ENCODE data around the gene ZFP36L1. TPM values are rescaled to one million over a fixed set of nuclear protein-coding genes. Genes with fewer than 3 reads are reported as not detected.
A peak's percentile ranks its signal among the peaks of the same experiment; 100 is the strongest.

The ZFP36L1 gene
- total and polyA plus RNA-seq, 7 experiments from 2014 or later: 82.0 to 231 (median 160) TPM

GRCh38 chr14:68819260-68819691 is 26.4 kb upstream of the ZFP36L1 start:
- Histone ChIP-seq H3K27me3 (ENCODE audit: control insufficient read depth in 2 of 2, insufficient read depth in 2 of 2, low read length in 2 of 2) (no peaks in the 10 kb centered on the region), H3K27ac (ENCODE audit: low read depth, low read length) (peak overlapping the region; percentile 67), H3K4me3 (ENCODE audit: low read length) (no peak overlapping the region), H3K9me3 (ENCODE audit: control insufficient read depth in 2 of 3, low read length in 3 of 3) (no peaks in the 10 kb centered on the region), H3K36me3 (ENCODE audit: control insufficient read depth in 2 of 3, insufficient read depth in 3 of 3, low read length in 3 of 3) (no peaks in the 10 kb centered on the region), H3K4me1 (ENCODE audit: control insufficient read depth in 2 of 2, insufficient read depth in 2 of 2, low read length in 2 of 2) (peaks cover 39 to 47% of the 10 kb centered on the region in 2 donors)
- peak in 3 of 9 donors; percentile 23 to 69 (median 53) for DNase-seq
- H3K27me3 Mint-ChIP-seq: no peaks in the 10 kb centered on the region
- peaks cover 27 to 74% (median 66%) of the 10 kb centered on the region in 7 donors for H3K4me1 Mint-ChIP-seq
- intact Hi-C loops (cut with micrococcal nuclease): loop anchor here (5.0 to 10.0 kb wide), 5 partner anchors 37 to 1124 kb away; partner anchors contain the start of genes RAD51B (in 2 of the 2), ZFYVE26 (in 2 of the 2) and RDH11 (in 1 of the 2)
- POLR2A ChIA-PET: interaction anchor here (0.6 to 23.4 kb wide), 10 partner anchors 12 to 938 kb away, joined by 3 to 1273 read pairs (median 3); partner anchors contain the start of gene ZFP36L1
- H3K27ac Mint-ChIP-seq: peak overlapping the region; percentile 66 to 93 (median 86)
- H3K4me3 Mint-ChIP-seq: peak overlapping the region in 7 of 10 donors; percentile 18 to 72 (median 63)
- peaks cover 0 to 3% (median 0%) of the 10 kb centered on the region in 5 donors for H3K36me3 Mint-ChIP-seq
- ATAC-seq: no peak
- CTCF ChIA-PET: interaction anchor here (0.6 to 10.6 kb wide), 10 partner anchors 10 to 1126 kb away, joined by 3 to 219 read pairs (median 5); partner anchors contain the start of gene ZFP36L1
- no peaks in the 10 kb centered on the region for H3K9me3 Mint-ChIP-seq

- Mint-ChIP-seq H3K4me3 (peak overlapping the region in 8 of 10 donors; percentile 25 to 91 (median 81)), H3K4me1 (peaks cover 40 to 85% (median 70%) of the 10 kb centered on the region in 7 donors), H3K27ac (peak overlapping the region; percentile 90 to 100 (median 93)), H3K27me3 (no peaks in the 10 kb centered on the region), H3K36me3 (peaks cover 0 to 3% (median 0%) of the 10 kb centered on the region in 5 donors), H3K9me3 (no peaks in the 10 kb centered on the region)
- intact Hi-C loops (cut with micrococcal nuclease): loop anchor here (2.0 to 10.0 kb wide), 8 partner anchors 35 to 1199 kb away; partner anchors contain the start of genes RAD51B (in 2 of the 2), ZFYVE26 (in 2 of the 2), ARG2 (in 1 of the 2) and RDH11 (in 1 of the 2)
- no peaks in the 10 kb centered on the region for H3K27me3 ChIP-seq (ENCODE audit: control insufficient read depth in 2 of 2, insufficient read depth in 2 of 2, low read length in 2 of 2)
- H3K4me1 ChIP-seq (ENCODE audit: control insufficient read depth in 2 of 2, insufficient read depth in 2 of 2, low read length in 2 of 2): peaks cover 55 to 64% of the 10 kb centered on the region in 2 donors
- no peak for ATAC-seq
- H3K9me3 ChIP-seq (ENCODE audit: control insufficient read depth in 2 of 3, low read length in 3 of 3): no peaks in the 10 kb centered on the region
- no peak overlapping the region for H3K4me3 ChIP-seq (ENCODE audit: low read length)
- POLR2A ChIA-PET: interaction anchor here (1.2 to 23.4 kb wide), 14 partner anchors 26 to 980 kb away, joined by 3 to 1273 read pairs (median 7); partner anchors contain the start of gene ZFP36L1
- no peaks in the 10 kb centered on the region for H3K36me3 ChIP-seq (ENCODE audit: control insufficient read depth in 2 of 3, insufficient read depth in 3 of 3, low read length in 3 of 3)
- CTCF ChIA-PET: interaction anchor here (0.8 to 10.6 kb wide), 11 partner anchors 22 to 979 kb away, joined by 3 to 219 read pairs (median 7); partner anchors contain the start of gene ZFP36L1
- H3K27ac ChIP-seq (ENCODE audit: low read depth, low read length): no peak overlapping the region
- DNase-seq: no peak
Measured at GRCh38 chr14:68817506-68818212, 24.8 kb upstream of the ZFP36L1 start.

DNA sequence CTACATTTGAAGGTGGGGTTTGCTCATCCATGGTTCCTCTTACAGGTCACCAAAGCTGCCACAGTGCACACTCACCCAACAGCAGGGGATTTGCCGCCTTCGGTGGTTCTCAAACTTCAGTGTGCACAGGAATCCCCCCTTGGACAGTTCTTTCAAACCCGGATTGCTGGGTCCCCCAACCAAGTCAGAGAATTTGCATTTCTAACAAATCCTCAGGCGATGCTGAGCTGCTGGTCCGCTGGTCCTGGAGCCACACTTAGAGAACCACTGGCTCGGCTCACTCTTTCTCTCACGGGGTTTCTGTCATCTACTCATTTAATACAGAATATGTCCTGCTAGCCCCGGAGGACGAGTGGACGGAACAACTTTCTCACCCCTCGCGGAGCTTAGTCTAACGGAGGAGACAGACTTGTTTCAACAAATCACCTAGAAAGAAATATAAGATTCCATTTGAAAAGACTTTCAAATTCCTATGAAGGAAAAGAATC is 24.1 kb upstream of the ZFP36L1 start:
- Histone ChIP-seq H3K4me1 (ENCODE audit: control insufficient read depth in 2 of 2, insufficient read depth in 2 of 2, low read length in 2 of 2) (peaks cover 61 to 64% of the 10 kb centered on the region in 2 donors), H3K4me3 (ENCODE audit: low read length) (peak overlapping the region; percentile 63), H3K27ac (ENCODE audit: low read depth, low read length) (peak overlapping the region; percentile 95), H3K36me3 (ENCODE audit: control insufficient read depth in 2 of 3, insufficient read depth in 3 of 3, low read length in 3 of 3) (no peaks in the 10 kb centered on the region), H3K27me3 (ENCODE audit: control insufficient read depth in 2 of 2, insufficient read depth in 2 of 2, low read length in 2 of 2) (no peaks in the 10 kb centered on the region), H3K9me3 (ENCODE audit: control insufficient read depth in 2 of 3, low read length in 3 of 3) (no peaks in the 10 kb centered on the region)
- Mint-ChIP-seq H3K27ac (peak overlapping the region; percentile 90 to 100 (median 93)), H3K9me3 (no peaks in the 10 kb centered on the region), H3K4me1 (peaks cover 44 to 89% (median 69%) of the 10 kb centered on the region in 7 donors), H3K27me3 (no peaks in the 10 kb centered on the region), H3K4me3 (peak overlapping the region; percentile 65 to 91 (median 82)), H3K36me3 (peaks cover 0 to 3% (median 0%) of the 10 kb centered on the region in 5 donors)
- ChIA-PET POLR2A (interaction anchor here (0.6 to 23.4 kb wide), 21 partner anchors 12 to 979 kb away, joined by 3 to 1273 read pairs (median 7); partner anchors contain the start of gene ZFP36L1), CTCF (interaction anchor here (0.5 to 10.6 kb wide), 18 partner anchors 10 to 981 kb away, joined by 3 to 219 read pairs (median 6); partner anchors contain the start of gene ZFP36L1)
- intact Hi-C loops (cut with micrococcal nuclease): loop anchor here (1.0 to 10.0 kb wide), 17 partner anchors 21 to 1198 kb away; partner anchors contain the start of genes RAD51B (in 2 of the 2), ZFYVE26 (in 2 of the 2), ARG2 (in 1 of the 2) and RDH11 (in 1 of the 2)
- ATAC-seq (no peak), DNase-seq (no peak)

- no peaks in the 10 kb centered on the region for H3K27me3 Mint-ChIP-seq
Measured at GRCh38 chr14:68816183-68816942, 23.5 kb upstream of the ZFP36L1 start.

DNA sequence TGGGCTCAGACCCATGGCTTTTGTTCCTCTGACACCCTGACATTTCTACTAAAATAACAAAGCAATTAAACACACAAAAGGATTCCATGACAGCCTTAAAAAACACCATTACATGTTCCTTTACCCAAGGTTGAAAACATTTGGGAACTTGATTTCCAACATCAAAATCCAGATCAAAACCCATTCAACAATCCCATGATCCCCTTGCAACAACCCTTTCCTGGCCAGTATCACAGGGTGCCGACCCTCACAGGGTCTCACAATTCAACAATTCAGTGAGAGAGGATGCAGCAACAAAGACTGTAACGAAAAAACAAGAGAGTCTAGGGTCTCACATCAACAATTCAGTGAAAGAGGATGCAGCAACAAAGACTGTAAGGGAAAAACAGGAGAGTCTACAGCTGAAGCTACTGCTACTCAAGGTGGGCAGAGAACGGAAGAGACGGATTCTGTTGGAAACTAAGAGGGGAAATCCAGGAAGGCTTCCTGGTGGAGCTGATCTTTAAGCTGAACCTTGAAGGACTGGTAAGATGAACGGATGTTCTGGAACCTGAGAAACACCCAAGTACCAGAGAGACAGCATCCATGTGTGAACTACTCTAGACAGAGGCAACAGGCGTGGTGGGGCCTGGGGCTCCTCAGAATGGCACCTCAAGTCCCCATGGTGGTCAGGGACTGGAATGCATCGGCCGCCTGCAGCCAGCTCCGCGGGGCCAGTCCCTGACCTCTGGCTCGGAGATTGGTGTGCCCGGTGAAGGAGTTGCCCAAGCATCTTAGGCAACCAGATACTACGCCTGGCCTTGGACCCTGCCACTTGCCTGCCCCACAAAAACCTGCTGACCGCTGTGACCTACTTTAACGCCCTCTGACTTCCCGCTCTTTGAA is 22.7 kb upstream of the ZFP36L1 start:
- H3K9me3 Mint-ChIP-seq: no peaks in the 10 kb centered on the region
- no peaks in the 10 kb centered on the region for H3K27me3 Mint-ChIP-seq
- intact Hi-C loops (cut with micrococcal nuclease): loop anchor here (1.0 to 10.0 kb wide), 17 partner anchors 19 to 1197 kb away; partner anchors contain the start of genes RAD51B (in 2 of the 2), ZFYVE26 (in 2 of the 2), ARG2 (in 1 of the 2) and RDH11 (in 1 of the 2)
- Histone ChIP-seq H3K27me3 (ENCODE audit: control insufficient read depth in 2 of 2, insufficient read depth in 2 of 2, low read length in 2 of 2) (no peaks in the 10 kb centered on the region), H3K36me3 (ENCODE audit: control insufficient read depth in 2 of 3, insufficient read depth in 3 of 3, low read length in 3 of 3) (no peaks in the 10 kb centered on the region), H3K4me1 (ENCODE audit: control insufficient read depth in 2 of 2, insufficient read depth in 2 of 2, low read length in 2 of 2) (peaks cover 52 to 55% of the 10 kb centered on the region in 2 donors), H3K27ac (ENCODE audit: low read depth, low read length) (peak overlapping the region; percentile 95), H3K4me3 (ENCODE audit: low read length) (peak overlapping the region; percentile 63), H3K9me3 (ENCODE audit: control insufficient read depth in 2 of 3, low read length in 3 of 3) (no peaks in the 10 kb centered on the region)
- ChIA-PET POLR2A (interaction anchor here (0.5 to 23.4 kb wide), 28 partner anchors 11 to 884 kb away, joined by 3 to 1273 read pairs (median 5); partner anchors contain the start of gene ZFP36L1), CTCF (interaction anchor here (0.8 to 10.6 kb wide), 20 partner anchors 12 to 883 kb away, joined by 3 to 219 read pairs (median 4); partner anchors contain the start of gene ZFP36L1)
- H3K4me3 Mint-ChIP-seq: peak overlapping the region; percentile 82 to 95 (median 84)
- H3K27ac Mint-ChIP-seq: peak overlapping the region; percentile 93 to 100 (median 96)
- H3K36me3 Mint-ChIP-seq: peaks cover 0 to 3% (median 0%) of the 10 kb centered on the region in 5 donors
- peaks cover 46 to 92% (median 66%) of the 10 kb centered on the region in 7 donors for H3K4me1 Mint-ChIP-seq
- ATAC-seq (no peak), DNase-seq (peak in 6 of 9 donors; percentile 35 to 50 (median 41))

More at GRCh38 chr14:68816183-68816942, 23.5 kb upstream of the ZFP36L1 start:
- Mint-ChIP-seq H3K27ac (peak overlapping the region; percentile 93 to 100 (median 96)), H3K9me3 (no peaks in the 10 kb centered on the region), H3K4me3 (peak overlapping the region; percentile 82 to 95 (median 86)), H3K36me3 (peaks cover 0 to 3% (median 0%) of the 10 kb centered on the region in 5 donors), H3K4me1 (peaks cover 48 to 89% (median 66%) of the 10 kb centered on the region in 7 donors)
- DNase-seq: peak; percentile 77 to 93 (median 87)
- H3K27me3 ChIP-seq (ENCODE audit: control insufficient read depth in 2 of 2, insufficient read depth in 2 of 2, low read length in 2 of 2): no peaks in the 10 kb centered on the region
- H3K27ac ChIP-seq (ENCODE audit: low read depth, low read length): peak overlapping the region; percentile 95
- intact Hi-C loops (cut with micrococcal nuclease): loop anchor here (1.0 to 10.0 kb wide), 17 partner anchors 20 to 1198 kb away; partner anchors contain the start of genes RAD51B (in 2 of the 2), ZFYVE26 (in 2 of the 2), ARG2 (in 1 of the 2) and RDH11 (in 1 of the 2)
- no peaks in the 10 kb centered on the region for H3K36me3 ChIP-seq (ENCODE audit: control insufficient read depth in 2 of 3, insufficient read depth in 3 of 3, low read length in 3 of 3)
- no peaks in the 10 kb centered on the region for H3K9me3 ChIP-seq (ENCODE audit: control insufficient read depth in 2 of 3, low read length in 3 of 3)
- H3K4me1 ChIP-seq (ENCODE audit: control insufficient read depth in 2 of 2, insufficient read depth in 2 of 2, low read length in 2 of 2): peaks cover 59 to 62% of the 10 kb centered on the region in 2 donors
- ChIA-PET CTCF (interaction anchor here (0.5 to 10.6 kb wide), 26 partner anchors 8 to 981 kb away, joined by 3 to 219 read pairs (median 4); partner anchors contain the start of gene ZFP36L1), POLR2A (interaction anchor here (0.5 to 23.4 kb wide), 28 partner anchors 11 to 979 kb away, joined by 3 to 1273 read pairs (median 5); partner anchors contain the start of gene ZFP36L1)
- ATAC-seq: peak; percentile 92
- peak overlapping the region; percentile 63 for H3K4me3 ChIP-seq (ENCODE audit: low read length)
